Chondrocyte (in vitro differentiated cells): Measurements from ENCODE around the gene PACS1. TPM values are rescaled to one million over a fixed set of nuclear protein-coding genes. Genes with fewer than 3 reads are reported as not detected.
A peak's percentile ranks its signal among the peaks of the same experiment; 100 is the strongest.
"Not testable (repeated sequence)": the region's sequence is repeated elsewhere in the genome, so short reads cannot be mapped to it uniquely, and the experiment has no call there.

Experiments used
- DNase-seq: peaks from one replicate; pipeline ENCODE4 v3.0.0; 2021; ENCODE audit warnings: mixed read lengths, low spot score
- H3K27ac Mint-ChIP-seq: one replicate; pipeline ENCODE4 v1.8.0; 2021; ENCODE audit warnings: mild to moderate bottlenecking, moderate library complexity, mixed read lengths; ENCODE audit not compliant: unreplicated experiment
- H3K27me3 Mint-ChIP-seq: 2 replicates; pipeline ENCODE4 v1.8.0; 2021; ENCODE audit warnings: low read depth, mixed read lengths
- H3K36me3 Mint-ChIP-seq: 2 replicates; pipeline ENCODE4 v1.8.0; 2021; ENCODE audit warnings: low read depth, mixed read lengths
- H3K4me1 Mint-ChIP-seq: 2 replicates; pipeline ENCODE4 v1.8.0; 2021; ENCODE audit warnings: low read depth, mild to moderate bottlenecking, mixed read lengths
- H3K4me3 Mint-ChIP-seq: one replicate; pipeline ENCODE4 v1.8.0; 2021; ENCODE audit warnings: mild to moderate bottlenecking, moderate library complexity, mixed read lengths; ENCODE audit not compliant: unreplicated experiment
- H3K9me3 Mint-ChIP-seq: 2 replicates; pipeline ENCODE4 v1.8.0; 2021; ENCODE audit warnings: low read depth, mixed read lengths
- CTCF ChIP-seq: fragments of 200-600 bp; sonication (generic); IDR thresholded peaks from 2 replicates; pipeline ENCODE4 v1.5.0; 2021; ENCODE audit warnings: antibody characterized with exemption, mild to moderate bottlenecking, moderate library complexity
- total RNA-seq: library from RNA; stranded (reverse); gene quantifications from 3 replicates; pipeline ENCODE4 v1.2.1, GENCODE V29; 2021

PACS1 gene
- total RNA-seq, 1 donor from 2014 or later: 90.7 TPM

GRCh38 chr11:66112601-66113499 is 42.8 kb downstream of the PACS1 start:
- no peak for TF ChIP-seq CTCF
- Mint-ChIP-seq H3K36me3 (no peaks in the 10 kb centered on the region), H3K27me3 (no peaks in the 10 kb centered on the region), H3K4me1 (peaks cover 49% of the 10 kb centered on the region), H3K9me3 (no peaks in the 10 kb centered on the region), H3K4me3 (peak overlapping the region; percentile 16), H3K27ac (peak overlapping the region; percentile 78)
- no peak for DNase-seq

- peaks cover 69% of the 10 kb centered on the region for H3K4me1 Mint-ChIP-seq
- H3K4me3 Mint-ChIP-seq, H3K9me3 Mint-ChIP-seq, H3K27ac Mint-ChIP-seq, DNase-seq, H3K27me3 Mint-ChIP-seq, H3K36me3 Mint-ChIP-seq: not testable (repeated sequence)
Observed at GRCh38 chr11:66114957-66115356, 44.9 kb downstream of the PACS1 start.

- no peak for DNase-seq
- H3K27ac Mint-ChIP-seq: peak overlapping the region; percentile 82
- H3K9me3 Mint-ChIP-seq: no peaks in the 10 kb centered on the region
- H3K4me1 Mint-ChIP-seq: peaks cover 72% of the 10 kb centered on the region
- no peak for TF ChIP-seq CTCF
- H3K27me3 Mint-ChIP-seq: no peaks in the 10 kb centered on the region
- no peak overlapping the region for H3K4me3 Mint-ChIP-seq
- H3K36me3 Mint-ChIP-seq: no peaks in the 10 kb centered on the region
Observed at GRCh38 chr11:66115638-66116301, 45.7 kb downstream of the PACS1 start.

DNA sequence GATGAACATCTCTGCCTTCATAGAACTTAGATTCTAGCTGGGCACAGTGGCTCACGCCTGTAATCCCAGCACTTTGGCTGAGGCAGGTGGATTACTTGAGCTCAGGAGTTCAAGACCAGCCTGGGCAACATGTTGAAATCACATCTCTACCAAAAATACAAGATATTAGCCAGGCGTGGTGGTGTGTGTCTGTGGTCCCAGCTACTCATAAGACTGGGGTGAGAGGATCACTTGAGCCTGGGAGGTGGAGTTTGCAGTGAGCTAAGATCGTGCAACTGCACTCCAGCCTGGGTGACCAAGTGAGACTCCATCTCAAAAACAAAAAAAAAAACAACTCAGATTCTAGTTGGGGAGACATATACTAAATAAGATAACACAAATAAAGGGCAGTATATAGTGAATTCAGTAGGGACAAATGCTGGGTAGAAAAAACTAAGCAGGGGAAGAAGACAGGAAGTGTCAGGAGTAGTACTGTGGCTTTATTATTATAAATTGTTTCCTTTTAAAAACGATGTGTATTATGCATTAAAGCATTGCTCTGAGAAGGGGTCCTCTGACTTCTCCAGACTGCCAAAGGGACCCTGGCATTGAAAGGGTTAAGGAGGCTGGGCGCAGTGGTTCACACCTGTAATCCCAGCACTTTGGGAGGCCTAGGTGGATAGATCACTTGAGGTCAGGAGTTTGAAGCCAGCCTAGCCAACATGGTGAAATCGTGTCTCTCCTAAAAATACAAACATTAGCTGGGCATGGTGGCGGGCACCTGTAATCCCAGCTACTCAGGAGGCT is 46.7 kb downstream of the PACS1 start:
- H3K4me3 Mint-ChIP-seq: no peak overlapping the region
- H3K36me3 Mint-ChIP-seq: no peaks in the 10 kb centered on the region
- H3K9me3 Mint-ChIP-seq: peaks cover 2% of the 10 kb centered on the region
- peaks cover 77% of the 10 kb centered on the region for H3K4me1 Mint-ChIP-seq
- peak overlapping the region; percentile 37 for H3K27ac Mint-ChIP-seq
- no peaks in the 10 kb centered on the region for H3K27me3 Mint-ChIP-seq
- no peak for DNase-seq
- TF ChIP-seq CTCF: no peak

- H3K27ac Mint-ChIP-seq: peak overlapping the region; percentile 77
- TF ChIP-seq CTCF: no peak
- H3K27me3 Mint-ChIP-seq: no peaks in the 10 kb centered on the region
- no peak overlapping the region for H3K4me3 Mint-ChIP-seq
- H3K9me3 Mint-ChIP-seq: peaks cover 2% of the 10 kb centered on the region
- peaks cover 56% of the 10 kb centered on the region for H3K4me1 Mint-ChIP-seq
- no peaks in the 10 kb centered on the region for H3K36me3 Mint-ChIP-seq
- no peak for DNase-seq
Observed at GRCh38 chr11:66118847-66119246, 48.8 kb downstream of the PACS1 start.
